IMR-90 (cell line): ENCODE measurements around the gene C10orf62.

ENCODE experiments used
- BHLHE40 ChIP-seq: fragments of 150-350 bp; IDR thresholded peaks from 2 replicates; pipeline ENCODE4 v1.6.1; 2016; ENCODE audit warnings: mild to moderate bottlenecking, low read depth, low read length
- FOS ChIP-seq: fragments of 150-350 bp; IDR thresholded peaks from 2 replicates; pipeline ENCODE4 v1.6.1; 2016; ENCODE audit warnings: low read depth, low read length
- MXI1 ChIP-seq: IDR thresholded peaks from 2 replicates; pipeline ENCODE4 v1.6.1; 2012; ENCODE audit warnings: low read depth, mild to moderate bottlenecking, low read length, moderate library complexity, borderline replicate concordance
- POLR2A ChIP-seq: IDR thresholded peaks from 2 replicates; pipeline ENCODE4 v1.6.1; 2012; ENCODE audit warnings: mild to moderate bottlenecking, low read depth, low read length
- RAD21 ChIP-seq: IDR thresholded peaks from 2 replicates; pipeline ENCODE4 v1.6.1; 2012; ENCODE audit warnings: low read length, improper control_type of control experiment
- RFX5 ChIP-seq: IDR thresholded peaks from 2 replicates; pipeline ENCODE4 v1.8.0; 2012; ENCODE audit warnings: low read depth, mild to moderate bottlenecking, low read length, moderate library complexity
- TF ChIP-seq, protein P1 (sequence below): conservative IDR thresholded peaks from 2 replicates; pipeline ENCODE4 v1.5.1; 2012; ENCODE audit warnings: mild to moderate bottlenecking, low read depth, low read length, improper control_type of control experiment

DNA sequence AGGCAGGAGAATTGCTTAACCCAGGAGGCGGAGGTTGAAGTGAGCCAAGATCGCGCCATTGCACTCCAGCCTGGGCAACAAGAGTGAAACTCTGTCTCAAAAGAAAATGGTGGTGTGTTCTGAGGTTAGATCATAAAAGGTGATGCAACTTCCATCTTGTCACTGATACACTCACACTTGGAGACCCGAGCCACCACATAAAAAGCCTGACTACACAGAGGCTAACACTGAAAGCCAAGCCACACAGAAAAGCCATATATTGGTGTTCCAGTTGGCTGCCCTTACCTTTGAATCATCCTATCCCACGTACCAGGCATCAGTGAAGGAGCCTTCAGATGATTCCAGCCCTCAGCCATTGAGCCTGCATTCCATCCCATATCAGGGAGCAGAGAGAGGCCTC lies 39.8 kb downstream of the C10orf62 start:
- no peak for TF ChIP-seq RFX5
- TF ChIP-seq RAD21, result no peak
- TF ChIP-seq, protein P1, sequence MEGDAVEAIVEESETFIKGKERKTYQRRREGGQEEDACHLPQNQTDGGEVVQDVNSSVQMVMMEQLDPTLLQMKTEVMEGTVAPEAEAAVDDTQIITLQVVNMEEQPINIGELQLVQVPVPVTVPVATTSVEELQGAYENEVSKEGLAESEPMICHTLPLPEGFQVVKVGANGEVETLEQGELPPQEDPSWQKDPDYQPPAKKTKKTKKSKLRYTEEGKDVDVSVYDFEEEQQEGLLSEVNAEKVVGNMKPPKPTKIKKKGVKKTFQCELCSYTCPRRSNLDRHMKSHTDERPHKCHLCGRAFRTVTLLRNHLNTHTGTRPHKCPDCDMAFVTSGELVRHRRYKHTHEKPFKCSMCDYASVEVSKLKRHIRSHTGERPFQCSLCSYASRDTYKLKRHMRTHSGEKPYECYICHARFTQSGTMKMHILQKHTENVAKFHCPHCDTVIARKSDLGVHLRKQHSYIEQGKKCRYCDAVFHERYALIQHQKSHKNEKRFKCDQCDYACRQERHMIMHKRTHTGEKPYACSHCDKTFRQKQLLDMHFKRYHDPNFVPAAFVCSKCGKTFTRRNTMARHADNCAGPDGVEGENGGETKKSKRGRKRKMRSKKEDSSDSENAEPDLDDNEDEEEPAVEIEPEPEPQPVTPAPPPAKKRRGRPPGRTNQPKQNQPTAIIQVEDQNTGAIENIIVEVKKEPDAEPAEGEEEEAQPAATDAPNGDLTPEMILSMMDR, result no peak
- no peak for TF ChIP-seq POLR2A
- no peak for TF ChIP-seq MXI1
- TF ChIP-seq BHLHE40, result no peak
- TF ChIP-seq FOS, result no peak
